PFSK-1 (cell line): ENCODE data around the gene POSTN.

Source experiments
- POLR2AphosphoS5 ChIP-seq: IDR thresholded peaks from 2 replicates; pipeline ENCODE4 v1.6.1; 2012; ENCODE audit warnings: low read depth, mild to moderate bottlenecking, control low read depth, low read length, moderate library complexity
- REST ChIP-seq, 2 experiments: IDR thresholded peaks; 2 replicates each; pipeline versions ENCODE4 v1.6.1 to v1.8.0; 2011 to 2012; ENCODE audit warnings: low read depth in 2 of 2, low read length in 2 of 2, control low read depth in 1 of 2, inconsistent platforms in 1 of 2, mild to moderate bottlenecking in 1 of 2, moderate library complexity in 1 of 2; ENCODE audit not compliant: insufficient read depth in 1 of 2
- SIN3A ChIP-seq: IDR thresholded peaks from 2 replicates; pipeline ENCODE4 v1.6.1; 2012; ENCODE audit warnings: mild to moderate bottlenecking, low read length, moderate library complexity, borderline replicate concordance; ENCODE audit not compliant: insufficient read depth
- TAF1 ChIP-seq: IDR thresholded peaks from 2 replicates; pipeline ENCODE4 v1.6.1; 2012; ENCODE audit warnings: low read length, control low read depth, borderline replicate concordance; ENCODE audit not compliant: insufficient read depth

- TF ChIP-seq TAF1 = no peak
- no peak for TF ChIP-seq REST (IDR thresholded peaks at IDR 0.05; ENCODE audit: insufficient read depth in 1 of 2, low read depth in 2 of 2, low read length in 2 of 2)
- TF ChIP-seq POLR2AphosphoS5 = no peak
- TF ChIP-seq SIN3A = no peak
These were observed 63.1 kb downstream of the POSTN start for GRCh38 chr13:37535501-37535900.
